HG03097 (cell line): ENCODE measurements around the gene SLC11A1.

Experiments
- ATAC-seq: cut with Tn5 transposase; IDR thresholded peaks from one replicate; pipeline ENCODE4 v1.9.1; 2021; ENCODE audit not compliant: unreplicated experiment, low FRiP score

SLC11A1 gene

DNA sequence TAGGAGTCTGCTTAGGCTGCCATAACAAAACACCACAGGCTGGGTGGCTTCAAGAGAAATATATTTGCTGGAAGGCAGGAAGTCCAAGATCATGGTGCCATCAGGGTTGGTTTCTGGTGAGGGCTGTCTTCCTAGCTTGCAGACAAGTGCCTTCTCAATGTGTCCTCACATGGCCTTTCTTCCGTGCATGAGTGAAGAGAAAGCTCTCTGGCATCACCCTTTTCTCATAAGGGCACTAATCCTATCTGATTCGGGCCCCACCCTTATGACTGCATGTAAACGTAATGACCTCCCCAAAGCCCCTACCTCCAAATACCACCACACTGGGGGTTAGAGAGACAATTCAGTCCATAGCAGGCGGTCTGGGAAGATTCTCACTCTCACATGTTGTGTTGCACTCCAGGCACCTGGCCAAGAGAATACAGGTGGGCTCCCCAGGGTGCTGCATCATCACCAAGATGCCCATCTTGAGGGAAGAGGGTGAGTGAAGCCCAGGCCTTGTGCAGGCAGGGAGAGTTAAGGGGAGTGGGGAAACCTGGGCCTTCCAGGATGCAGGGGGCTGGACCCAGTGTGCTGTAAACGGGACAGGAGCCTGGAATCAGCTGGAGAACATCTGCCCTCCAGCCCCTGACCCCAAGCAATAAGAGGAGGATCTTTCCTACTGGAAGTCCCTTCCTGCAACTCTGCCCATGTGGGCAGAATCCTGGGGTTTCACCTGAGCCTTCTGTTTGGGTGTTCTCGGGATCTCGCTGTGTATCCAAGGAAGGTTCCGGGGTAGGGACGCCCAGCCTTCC, 15.3 kb upstream of the SLC11A1 start:
- no peak for ATAC-seq

DNA sequence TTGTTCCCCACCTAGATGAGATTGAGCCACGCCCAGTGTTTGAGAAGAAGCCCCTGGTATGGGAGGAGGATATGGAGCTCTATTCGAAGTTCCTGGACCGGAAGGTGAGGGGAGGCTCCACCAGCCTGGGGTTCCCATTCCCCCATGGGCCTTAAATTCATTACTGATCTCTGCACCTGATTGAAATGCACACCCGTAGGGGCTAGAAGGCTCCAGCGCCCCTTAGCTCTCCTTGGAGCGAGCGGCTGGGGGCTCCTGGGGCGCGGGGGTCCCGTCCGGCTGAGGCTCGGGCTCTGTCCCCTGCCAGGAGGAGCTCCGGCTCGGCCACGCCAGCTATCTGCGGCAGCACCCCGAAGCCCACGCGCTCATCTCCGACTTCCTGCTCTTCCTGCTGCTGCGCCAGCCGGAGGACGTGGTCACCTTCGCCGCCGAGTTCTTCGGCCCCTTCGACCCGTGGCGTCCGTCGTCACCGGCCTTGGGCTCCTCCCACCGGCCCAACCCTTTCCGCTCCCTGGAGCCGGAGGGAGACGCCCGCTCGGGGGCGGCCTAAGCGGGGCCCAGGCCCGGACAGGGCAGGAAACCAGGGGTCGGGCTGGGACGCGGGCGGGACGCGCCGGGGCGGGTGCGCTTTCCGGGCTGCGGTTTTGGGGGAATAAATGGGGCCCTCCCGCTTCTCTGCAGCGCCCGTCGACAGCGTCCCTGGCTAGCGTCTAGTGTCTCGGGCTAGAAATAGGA, 14.5 kb upstream of the SLC11A1 start:
- ATAC-seq = peak; percentile 88

GRCh38 chr2:218368150-218368528, 13.9 kb upstream of the SLC11A1 start:
- no peak for ATAC-seq

GRCh38 chr2:218368621-218369153, 13.4 kb upstream of the SLC11A1 start:
- no peak for ATAC-seq

DNA sequence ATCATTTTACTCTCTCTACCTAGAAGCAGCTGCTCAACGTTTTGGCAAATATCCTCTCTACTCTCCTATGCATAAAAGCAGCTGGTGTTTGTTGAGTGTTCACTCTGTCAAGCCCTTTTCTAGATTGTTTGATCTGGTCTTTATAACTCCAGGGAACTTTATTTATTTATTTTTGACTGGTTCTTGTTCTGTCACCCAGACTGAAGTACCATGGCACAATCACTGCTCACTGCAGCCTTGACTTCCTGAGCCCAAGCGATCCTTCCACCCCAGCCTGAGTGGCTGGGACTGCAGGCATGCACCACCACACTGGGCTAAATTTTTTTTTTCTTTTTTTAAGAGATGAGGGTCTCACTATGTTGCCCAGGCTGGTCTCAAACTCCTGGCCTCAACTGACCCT, 12.7 kb upstream of the SLC11A1 start:
- no peak for ATAC-seq

DNA sequence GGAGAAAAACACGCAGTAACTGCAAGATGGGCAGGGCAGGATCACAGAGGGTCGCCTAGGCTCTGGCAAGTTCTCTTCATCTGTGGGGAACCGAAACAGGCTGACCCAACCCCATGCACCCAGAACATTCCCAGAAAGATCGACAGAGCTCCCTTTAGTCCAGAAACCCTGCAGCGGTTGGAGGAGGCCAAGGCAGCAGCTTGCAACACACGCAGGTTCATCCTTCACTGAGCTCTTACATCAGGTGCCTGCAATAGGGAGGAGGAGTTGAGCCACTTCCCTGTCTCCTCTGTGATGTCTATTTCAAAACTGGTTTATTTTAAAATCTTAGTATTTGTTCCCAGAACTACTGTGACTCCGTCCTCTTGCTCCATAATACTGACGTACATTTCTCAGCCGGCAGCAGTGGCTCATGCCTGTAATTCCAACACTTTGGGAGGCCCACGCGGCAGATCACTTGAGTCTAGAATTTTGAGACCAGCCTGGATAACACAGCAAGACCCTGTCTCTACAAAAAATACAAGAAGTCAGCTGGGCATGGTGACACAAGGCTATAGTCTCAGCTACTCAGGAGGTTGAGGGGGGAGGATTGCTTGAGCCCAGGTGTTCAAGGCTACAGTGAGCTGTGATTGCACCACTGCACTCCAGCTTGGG, 11.5 kb upstream of the SLC11A1 start:
- ATAC-seq = no peak

GRCh38 chr2:218371983-218372350, 10.1 kb upstream of the SLC11A1 start:
- ATAC-seq = no peak

DNA sequence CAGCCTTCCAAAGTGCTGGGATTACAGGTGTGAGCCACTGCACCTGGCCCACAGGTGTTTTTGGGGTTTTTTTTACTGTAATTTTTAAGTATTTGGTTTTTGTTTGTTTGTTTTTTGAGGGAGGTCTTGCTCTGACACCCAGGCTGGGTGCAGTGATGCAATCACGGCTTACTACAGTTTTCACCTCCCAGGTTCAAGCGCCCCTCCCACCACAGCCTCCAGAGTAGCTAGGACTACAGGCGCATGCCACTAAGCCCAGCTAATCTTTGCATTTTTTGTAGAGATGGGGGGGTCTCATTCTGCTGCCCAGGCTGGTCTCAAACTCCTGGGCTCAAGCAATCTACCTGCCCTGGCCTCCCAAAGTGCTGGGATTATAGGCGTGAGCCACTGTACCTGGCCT, 7.3 kb upstream of the SLC11A1 start:
- no peak for ATAC-seq

GRCh38 chr2:218375212-218375611, 6.9 kb upstream of the SLC11A1 start:
- ATAC-seq = no peak

- no peak for ATAC-seq
Measured at GRCh38 chr2:218378053-218378452, 4.0 kb upstream of the SLC11A1 start.

GRCh38 chr2:218382785-218383184, 712 bp downstream of the SLC11A1 start:
- no peak for ATAC-seq

GRCh38 chr2:218383892-218384519, 1.9 kb downstream of the SLC11A1 start:
- no peak for ATAC-seq

DNA sequence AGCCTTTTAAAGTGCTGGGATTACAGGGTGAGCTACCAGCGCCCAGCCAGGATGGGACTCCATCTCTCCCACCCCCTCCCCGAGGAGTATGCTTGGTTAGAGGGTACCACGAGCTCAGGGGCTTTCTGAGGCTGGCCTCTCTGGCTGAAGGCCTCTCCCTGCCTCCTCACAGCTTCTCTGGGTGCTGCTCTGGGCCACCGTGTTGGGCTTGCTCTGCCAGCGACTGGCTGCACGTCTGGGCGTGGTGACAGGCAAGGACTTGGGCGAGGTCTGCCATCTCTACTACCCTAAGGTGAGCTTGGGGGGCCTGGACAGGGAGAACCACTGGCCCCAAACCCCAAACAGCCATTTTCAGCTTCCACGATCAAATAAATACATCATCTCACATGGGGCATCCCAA, 2.9 kb downstream of the SLC11A1 start:
- no peak for ATAC-seq

DNA sequence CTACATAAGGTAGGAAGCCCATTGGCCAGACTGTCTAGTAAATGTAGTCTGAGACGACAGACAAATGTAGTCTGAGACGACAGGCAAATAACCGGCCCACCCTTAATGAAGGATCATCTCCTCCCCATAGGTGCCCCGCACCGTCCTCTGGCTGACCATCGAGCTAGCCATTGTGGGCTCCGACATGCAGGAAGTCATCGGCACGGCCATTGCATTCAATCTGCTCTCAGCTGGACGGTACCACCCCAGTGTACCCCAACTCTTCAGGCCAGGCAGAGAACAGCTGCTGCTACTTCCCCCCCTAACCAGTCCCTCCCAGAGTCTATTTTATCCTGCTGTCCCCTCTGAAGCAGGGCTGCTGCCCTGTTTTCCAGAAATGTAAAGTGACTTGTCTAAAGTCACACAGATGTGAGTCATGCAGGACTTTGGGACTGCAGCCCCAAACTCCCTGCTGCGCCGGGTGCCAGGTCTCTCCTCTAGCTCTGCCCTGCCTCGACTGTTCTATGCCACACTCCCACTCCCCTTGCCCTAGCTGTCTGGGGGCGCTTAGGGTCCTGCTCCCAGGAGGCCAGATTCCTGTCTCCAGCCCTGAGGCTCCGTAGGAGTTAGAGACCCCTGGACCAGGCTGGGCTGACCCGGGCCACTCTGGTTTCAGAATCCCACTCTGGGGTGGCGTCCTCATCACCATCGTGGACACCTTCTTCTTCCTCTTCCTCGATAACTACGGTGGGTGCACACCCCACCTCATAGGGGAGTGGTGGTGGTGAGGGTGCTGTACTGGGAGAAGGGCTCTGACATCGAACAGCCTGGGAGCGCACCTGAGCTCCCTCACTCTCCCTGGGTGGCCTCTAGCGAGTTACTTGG, 4.7 kb downstream of the SLC11A1 start:
- no peak for ATAC-seq

DNA sequence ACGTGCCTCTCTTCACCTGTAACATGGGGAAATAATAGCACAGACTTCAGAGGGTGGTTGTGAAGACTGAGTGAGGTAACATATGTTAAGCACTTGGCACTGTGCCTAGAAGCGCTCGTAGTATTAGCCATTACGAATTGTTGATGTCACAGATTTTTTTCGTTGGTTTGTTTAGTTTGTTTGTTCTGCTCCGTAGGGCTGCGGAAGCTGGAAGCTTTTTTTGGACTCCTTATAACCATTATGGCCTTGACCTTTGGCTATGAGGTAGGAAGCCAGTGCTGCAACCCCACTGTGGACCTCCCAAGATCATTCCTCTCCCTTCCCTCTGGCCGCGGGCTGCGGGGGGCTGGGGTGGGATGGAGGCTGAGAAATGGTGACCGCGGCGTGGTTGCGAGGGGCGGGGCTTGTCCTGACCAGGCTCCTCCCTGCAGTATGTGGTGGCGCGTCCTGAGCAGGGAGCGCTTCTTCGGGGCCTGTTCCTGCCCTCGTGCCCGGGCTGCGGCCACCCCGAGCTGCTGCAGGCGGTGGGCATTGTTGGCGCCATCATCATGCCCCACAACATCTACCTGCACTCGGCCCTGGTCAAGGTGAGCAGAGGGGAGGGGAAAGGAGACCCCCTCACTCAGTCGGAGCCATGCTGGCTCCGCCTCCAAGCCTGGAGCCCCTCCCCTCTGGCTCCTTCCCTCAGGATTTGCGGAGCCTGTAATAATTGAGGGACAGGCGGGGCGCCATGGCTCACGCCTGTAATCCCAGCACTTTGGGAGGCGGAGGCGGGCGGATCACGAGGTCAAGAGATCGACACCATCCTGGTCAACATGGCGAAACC, 5.5 kb downstream of the SLC11A1 start:
- no peak for ATAC-seq

DNA sequence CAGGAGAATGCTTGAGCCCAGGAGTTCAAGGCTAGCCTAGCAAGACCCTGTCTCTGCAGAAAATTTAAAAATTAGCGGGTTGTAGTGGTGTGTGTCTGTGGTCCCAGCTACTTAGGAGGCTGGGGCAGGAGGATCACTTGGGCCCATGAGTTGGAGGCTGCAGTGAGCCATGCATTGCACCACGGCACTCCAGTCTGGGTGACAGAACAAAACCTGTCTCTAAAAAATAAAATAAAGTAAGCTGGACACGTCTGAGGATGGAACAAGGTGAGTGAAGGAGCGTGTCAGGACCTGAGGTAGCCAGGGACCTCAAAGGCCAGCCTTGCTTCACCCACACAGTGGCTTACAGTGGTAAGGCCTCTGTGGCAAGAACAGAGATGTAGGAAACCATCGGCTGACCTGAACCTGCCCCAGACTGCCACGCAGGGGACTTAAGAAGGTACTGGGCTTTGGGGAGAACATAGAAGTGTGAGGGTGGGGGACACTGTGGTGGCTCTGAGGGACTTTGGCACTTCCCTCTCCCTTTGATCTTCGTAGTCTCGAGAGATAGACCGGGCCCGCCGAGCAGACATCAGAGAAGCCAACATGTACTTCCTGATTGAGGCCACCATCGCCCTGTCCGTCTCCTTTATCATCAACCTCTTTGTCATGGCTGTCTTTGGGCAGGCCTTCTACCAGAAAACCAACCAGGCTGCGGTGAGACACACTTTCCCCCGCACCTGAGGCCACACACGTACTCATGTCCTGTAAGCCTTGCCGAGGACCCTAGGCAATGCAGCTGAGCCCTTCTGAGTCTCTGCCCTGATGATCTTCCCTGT, 7.5 kb downstream of the SLC11A1 start:
- ATAC-seq = no peak

DNA sequence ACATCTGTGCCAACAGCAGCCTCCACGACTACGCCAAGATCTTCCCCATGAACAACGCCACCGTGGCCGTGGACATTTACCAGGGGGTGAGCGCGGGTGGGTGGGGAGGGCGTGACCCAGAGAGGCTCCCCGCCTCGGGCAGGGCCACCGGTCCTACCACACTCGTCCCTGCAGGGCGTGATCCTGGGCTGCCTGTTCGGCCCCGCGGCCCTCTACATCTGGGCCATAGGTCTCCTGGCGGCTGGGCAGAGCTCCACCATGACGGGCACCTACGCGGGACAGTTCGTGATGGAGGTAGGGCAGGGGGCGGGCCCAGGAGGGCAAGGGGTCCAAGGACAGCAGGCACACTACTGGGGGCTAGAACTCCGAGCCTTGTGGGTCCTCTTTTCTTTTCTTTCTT, 9.1 kb downstream of the SLC11A1 start:
- no peak for ATAC-seq

- ATAC-seq = no peak
Measured at GRCh38 chr2:218392459-218392858, 10.4 kb downstream of the SLC11A1 start.
